DND-41 (cell line): ENCODE data around the gene UVSSA.
"Not testable (repeated sequence)": the region's sequence is repeated elsewhere in the genome, so short reads cannot be mapped to it uniquely, and the experiment has no call there.

Source experiments
- CTCF ChIP-seq: IDR thresholded peaks from 2 replicates; pipeline ENCODE4 v1.5.1; 2012; ENCODE audit warnings: borderline replicate concordance, low read length, moderate library complexity, mild to moderate bottlenecking; ENCODE audit not compliant: poor library complexity, severe bottlenecking; ENCODE audit errors: extremely low read depth
- EZH2 ChIP-seq: IDR thresholded peaks from 3 replicates; pipeline ENCODE4 v1.6.1; 2012; ENCODE audit warnings: borderline replicate concordance, low read depth, mild to moderate bottlenecking, moderate library complexity, low read length, inconsistent platforms; ENCODE audit not compliant: severe bottlenecking

- not testable (repeated sequence) for TF ChIP-seq CTCF, EZH2
Observed at GRCh38 chr4:1335193-1335883, 11.7 kb upstream of the UVSSA start.
